PC-3 (cell line): ENCODE data around the gene ZNF574.

ENCODE experiments used
- CTCF ChIP-seq: fragments of 300-600 bp; sonication (generic); conservative IDR thresholded peaks from 2 replicates; pipeline ENCODE4 v1.5.1; 2017; ENCODE audit warnings: antibody characterized with exemption, low read depth, mild to moderate bottlenecking, low read length
- EZH2 ChIP-seq: fragments of 300-600 bp; sonication (generic); IDR thresholded peaks from one replicate; pipeline ENCODE4 v1.6.1; 2017; ENCODE audit warnings: antibody characterized with exemption, mild to moderate bottlenecking, low read length; ENCODE audit not compliant: unreplicated experiment

GRCh38 chr19:42095142-42095813 is 19.3 kb downstream of the ZNF574 start:
- TF ChIP-seq CTCF (no peak), EZH2 (no peak)
